Stimulated activated CD4-positive, alpha-beta T cell treated with anti-CD3 and anti-CD28 coated beads, Interleukin-2, amount 100 ng/mL, for 48 hours (primary cell): ENCODE data around the gene PRKAR2B.
"Not testable (repeated sequence)": the region's sequence is repeated elsewhere in the genome, so short reads cannot be mapped to it uniquely, and the experiment has no call there.

Experiments used
- DNase-seq, 2 donors: peaks; one replicate each; pipeline ENCODE4 v3.0.0-alpha.2; 2020

The PRKAR2B gene

DNA sequence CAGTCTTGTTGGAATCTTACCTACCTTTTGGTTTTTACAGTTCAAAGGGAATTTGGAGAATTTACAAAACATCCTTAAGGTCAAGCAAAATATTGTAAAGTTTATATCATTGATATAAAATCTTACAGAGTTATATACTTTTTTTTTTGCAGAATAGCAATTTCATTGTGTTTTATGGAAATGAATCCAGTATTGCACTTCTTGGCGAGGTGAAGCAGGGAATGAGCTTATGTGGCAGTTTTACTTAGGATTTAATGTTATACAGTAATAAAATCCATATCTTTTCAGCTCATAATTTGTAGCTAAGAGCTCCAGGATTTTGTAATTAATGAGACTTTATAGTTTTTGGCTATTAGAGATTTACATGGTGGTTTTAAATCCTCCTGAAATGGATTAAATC, 5.0 kb downstream of the PRKAR2B start:
- DNase-seq = no peak

DNA sequence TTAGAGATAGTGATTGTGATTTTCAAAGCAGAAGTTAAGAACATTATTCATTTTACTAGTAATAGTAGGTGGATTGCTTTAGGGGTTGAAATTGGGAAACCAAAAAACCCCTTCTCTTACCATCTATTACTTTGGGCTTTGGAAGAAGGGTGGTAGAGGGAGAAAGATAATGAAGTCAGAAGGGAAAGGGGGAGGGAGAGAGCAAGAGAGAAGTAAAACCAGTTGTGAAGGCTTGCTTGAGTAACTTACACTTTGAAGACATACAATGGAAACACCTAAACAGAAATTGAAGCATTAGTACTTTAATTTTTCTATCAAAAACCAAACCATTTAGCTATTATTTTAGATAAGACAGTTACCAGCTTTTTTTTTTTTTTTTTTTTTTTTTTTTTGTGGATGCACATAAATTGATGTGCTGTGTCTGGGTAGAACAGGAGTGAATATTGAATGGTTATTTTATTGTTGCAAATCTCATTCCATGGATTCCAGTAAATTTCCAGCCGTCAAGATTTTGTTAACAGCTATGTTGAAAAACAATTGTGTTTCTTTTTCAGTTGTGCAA, 5.5 kb downstream of the PRKAR2B start:
- DNase-seq = no peak

DNA sequence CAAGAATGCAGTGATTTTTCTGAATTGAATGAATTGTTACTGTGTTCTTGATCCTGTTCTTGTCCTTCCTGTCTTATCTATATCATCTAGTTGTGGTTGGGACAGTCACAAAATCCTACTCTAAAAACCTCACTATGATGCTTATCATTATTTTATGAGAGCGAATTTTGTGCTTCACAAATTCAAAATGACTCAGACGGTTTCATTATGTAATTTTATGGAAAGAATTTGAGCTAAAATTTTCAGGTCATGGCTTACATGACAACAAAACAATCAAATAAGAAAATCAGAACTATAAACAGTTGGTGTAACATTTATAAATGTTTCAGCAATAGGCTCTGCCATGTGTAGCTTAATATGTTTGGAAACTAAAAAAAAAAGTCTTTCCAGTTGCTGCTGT, 6.9 kb downstream of the PRKAR2B start:
- DNase-seq = no peak

DNA sequence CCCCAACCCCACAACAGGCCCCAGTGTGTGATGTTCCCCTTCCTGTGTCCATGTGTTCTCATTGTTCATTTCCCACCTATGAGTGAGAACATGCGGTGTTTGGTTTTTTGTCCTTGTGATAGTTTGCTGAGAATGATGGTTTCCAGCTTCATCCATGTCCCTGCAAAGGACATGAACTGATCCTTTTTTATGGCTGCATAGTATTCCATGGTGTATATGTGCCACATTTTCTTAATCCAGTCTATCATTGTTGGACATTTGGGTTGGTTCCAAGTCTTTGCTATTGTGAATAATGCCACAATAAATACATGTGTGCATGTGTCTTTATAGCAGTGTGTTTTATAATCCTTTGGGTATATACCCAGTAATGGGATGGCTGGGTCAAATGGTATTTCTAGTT, 10.5 kb downstream of the PRKAR2B start:
- DNase-seq = not testable (repeated sequence)

DNA sequence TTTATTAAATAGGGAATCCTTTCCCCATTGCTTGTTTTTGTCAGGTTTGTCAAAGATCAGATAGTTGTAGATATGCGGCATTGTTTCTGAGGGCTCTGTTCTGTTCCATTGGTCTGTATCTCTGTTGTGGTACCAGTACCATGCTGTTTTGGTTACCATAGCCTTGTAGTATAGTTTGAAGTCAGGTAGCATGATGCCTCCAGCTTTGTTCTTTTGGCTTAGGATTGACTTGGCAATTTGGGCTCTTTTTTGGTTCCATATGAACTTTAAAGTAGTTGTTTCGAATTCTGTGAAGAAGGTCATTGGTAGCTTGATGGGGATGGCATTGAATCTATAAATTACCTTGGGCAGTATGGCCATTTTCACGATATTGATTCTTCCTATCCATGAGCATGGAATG, 11.6 kb downstream of the PRKAR2B start:
- not testable (repeated sequence) for DNase-seq

DNA sequence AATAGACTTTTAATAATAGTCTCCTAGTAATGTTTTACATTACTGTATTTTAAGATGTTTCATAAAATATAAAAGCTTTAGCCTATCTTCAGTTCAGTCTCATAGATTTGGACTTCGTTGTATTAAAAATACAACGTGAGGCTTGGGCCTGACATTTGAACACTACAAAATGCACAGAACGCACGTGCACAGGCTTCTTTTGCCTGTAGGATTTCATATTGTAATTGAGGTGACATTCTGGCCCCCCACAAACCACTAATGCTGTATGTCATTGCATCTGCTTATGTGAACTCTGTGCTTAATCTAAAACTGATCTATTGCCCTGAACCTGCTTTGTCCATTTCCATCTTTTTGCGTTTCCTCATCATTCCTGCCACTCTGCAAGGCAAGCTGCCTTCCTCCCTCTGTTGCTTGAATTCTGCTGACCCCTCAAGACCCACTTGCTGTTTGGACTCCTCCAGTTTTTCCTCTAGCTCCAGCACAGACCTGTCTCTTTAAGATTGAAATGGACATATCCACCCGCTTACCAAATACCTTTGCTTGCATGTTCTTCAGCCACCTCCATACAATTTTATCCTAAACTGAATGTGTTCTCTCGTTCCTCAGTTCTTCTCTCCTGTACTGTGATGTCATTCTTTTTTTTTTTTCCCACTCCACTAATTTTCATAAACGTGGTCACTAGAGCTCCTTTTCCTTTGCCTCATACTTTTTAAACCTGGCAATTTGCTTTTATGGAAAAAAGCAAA, 12.4 kb downstream of the PRKAR2B start:
- DNase-seq = no peak

DNA sequence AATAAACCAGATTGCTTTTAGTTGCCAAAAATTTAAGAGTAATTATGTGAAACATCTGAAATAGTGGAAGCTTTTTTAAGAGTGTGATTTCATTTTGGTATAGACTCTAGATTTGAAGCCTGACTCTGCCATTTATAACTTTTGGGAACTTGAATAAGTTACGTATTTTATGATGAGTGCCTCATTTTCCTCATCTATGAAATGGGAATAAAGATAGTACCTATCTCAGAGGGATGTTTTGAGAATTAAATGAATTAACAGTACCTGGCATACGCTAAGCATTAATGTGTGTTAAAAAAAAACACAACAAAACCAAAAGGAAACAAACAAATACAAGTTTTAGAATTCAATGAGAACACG, 12.9 kb downstream of the PRKAR2B start:
- DNase-seq = no peak

DNA sequence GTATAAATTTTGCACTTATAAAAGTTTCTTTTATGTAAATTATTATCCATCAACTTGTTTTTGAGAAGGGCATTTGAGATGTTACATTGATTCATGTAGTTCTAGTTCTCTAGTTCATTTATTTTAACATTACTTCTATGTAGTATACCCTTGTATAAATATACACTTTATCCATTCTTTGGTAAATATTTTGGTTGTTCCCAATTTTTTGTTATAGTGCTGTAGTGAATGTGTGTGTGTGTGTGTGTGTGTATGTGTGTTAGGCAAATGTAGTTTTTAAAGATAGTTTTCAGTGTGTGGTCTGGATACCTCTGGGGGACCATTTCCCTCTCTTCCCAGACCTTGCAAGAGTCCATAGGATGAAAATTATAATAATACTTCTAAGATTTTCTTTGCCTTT, 15.0 kb downstream of the PRKAR2B start:
- DNase-seq = no peak

DNA sequence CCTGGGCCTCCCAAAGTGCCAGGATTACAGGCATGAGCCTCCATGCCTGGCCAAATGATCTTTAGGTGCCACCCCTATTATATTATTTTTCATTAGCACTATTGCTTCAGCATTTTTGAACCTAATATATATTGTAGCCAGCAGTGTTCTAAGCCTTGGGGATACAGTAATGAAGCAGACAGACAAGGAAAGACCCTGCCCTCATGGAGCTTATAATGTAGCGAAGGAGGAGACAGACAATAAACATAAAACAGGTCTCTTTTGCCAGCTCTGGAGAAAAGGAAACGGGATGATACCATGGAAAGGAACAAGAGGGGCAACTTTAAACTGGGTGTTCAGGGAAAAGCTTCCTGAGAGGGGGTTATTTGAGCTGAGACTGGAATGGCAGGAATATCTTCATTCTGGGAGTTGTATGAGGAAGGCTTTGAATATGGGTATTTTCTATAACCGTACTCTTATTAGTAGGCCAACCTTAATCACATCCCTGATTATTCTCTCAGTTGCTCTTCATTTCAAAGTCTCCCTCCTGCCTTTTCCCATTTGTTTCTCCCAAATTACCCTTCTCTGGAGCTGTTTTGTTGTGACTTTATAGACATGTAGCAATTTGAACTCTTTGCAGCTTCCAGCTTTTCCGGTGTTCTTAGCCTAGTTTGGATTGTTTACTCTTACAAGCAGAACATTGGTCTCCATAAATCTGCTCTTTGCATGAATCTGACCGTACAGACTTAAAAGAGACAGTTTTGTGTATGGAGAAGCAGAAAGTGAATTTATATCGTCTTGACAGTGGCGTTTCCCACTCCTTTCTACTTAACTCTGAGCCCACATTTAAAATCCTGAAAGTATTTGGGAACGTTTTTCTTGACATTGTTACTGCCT, 19.0 kb downstream of the PRKAR2B start:
- DNase-seq = no peak

DNA sequence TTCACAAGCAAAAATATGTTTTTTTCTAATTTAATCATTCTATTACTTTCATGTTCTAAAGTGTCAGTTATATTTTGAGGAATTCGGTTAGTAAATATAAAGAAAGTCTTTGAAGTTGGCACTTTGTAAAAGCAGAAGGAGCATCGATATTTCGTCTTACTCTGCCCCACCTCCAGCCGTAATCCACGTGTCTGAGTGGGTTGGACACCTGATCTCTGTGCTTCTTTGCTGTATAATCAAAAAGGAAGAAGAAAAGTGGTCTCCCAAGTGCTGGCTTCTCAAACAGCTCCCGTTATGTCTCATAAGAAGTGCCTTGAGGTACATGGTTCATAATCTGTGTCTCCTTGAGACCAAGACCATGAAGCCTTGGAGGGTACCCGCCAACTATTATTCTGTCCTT, 19.8 kb downstream of the PRKAR2B start:
- DNase-seq = no peak

DNA sequence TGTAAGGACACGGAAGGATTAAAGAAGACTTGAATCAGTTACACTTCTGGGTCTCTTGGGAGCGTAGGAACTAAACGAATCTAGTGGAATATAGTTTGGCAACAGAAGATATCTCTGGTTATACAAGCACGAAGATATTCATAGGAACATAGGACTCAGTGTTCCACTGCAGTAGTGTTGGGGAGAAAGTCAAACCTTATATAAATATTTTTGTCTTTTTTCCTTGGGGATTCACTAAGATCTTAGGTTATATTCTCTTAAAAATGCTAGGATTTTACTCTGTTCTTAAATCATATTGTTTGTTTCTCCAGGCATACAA, 21.4 kb downstream of the PRKAR2B start:
- no peak for DNase-seq

DNA sequence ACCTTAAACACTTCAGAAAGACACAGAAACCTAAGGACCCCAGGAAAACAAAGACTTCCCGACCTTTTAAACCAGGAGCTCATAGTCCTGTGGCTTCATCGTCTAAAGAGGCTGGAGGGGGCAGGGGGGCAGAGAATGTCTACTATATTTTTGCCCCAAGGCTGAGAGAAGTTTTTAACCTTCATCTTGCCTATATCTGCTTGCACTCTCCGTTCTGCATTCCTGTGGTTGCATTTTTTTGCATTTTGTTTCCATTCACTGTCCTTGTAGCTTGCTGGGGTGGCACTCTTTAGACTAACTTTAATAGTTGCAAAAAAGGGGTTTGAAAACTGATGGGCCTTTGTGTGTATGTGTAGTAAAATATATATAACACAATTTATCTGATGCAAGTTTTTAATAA, 23.7 kb downstream of the PRKAR2B start:
- no peak for DNase-seq

DNA sequence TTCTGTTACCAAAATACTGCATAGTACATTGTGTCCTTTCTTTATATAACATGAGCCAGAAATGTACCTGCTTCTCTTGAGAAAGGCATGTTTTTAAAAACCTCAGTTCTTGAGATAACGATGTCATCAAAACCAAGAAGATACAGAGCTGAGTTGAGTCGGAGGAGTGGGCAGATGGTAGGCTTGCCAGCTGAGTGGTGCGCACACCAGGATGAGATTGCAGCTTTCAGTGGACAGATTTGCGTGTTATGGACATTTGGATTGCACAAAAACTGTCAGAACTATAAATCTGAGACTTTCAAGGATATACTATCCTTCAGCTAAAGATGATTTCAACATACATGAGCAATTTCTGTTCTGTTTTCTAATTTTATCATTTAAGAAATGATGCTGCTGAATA, 25.0 kb downstream of the PRKAR2B start:
- no peak for DNase-seq

DNA sequence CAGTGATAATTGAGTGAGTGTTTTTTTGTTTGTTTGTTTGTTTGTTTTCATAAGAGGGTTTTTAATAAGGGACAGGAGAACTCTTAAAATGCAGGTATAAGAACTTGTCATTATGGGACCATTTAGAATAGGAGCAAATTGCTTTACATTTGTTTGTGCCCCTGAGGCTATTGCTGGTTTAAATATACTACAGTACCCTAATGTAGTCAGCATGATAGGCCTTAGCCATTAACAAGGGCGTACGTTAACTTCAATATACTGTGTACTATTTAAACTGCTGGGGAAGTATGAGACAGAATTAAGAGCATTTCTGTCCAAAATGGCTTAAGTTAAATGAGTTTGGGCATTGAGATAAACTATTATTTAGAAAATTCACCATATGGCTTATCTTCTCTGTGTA, 26.2 kb downstream of the PRKAR2B start:
- DNase-seq = no peak

DNA sequence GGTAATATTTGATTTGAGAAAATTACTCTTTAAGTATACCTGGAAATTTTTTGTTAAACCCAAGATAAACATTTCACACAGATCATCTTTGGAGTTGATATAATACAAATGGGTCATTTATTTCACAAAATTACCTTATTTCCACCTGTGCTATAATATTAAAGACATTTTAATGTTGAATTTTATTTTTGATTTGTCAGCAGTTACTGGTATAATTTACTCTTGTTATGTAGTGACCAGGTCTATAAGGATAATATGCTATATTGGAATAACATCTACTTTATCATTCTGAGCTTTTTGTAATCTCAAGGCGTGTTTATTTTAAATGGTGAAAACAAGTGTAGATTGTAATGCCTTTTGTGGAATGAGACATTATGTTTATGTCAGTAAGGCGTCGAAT, 26.6 kb downstream of the PRKAR2B start:
- DNase-seq = no peak

DNA sequence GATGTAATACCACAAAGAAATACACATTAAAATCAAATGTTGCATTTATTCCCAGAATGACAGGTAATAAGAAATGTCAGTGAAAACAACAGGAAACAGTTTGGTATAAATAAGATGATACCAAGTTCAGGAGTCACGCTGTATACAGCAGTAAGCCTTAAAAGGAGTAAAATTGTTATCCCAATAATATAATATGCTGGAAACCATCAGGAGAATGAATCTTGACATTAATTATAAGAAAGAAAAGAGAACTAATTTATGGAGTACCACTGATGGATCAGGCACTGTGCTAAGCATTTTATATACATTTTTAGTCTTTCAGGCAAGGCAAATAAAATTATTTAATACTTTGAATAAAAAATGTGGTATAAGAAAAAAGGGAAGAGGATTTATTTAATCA, 27.6 kb downstream of the PRKAR2B start:
- DNase-seq = no peak

DNA sequence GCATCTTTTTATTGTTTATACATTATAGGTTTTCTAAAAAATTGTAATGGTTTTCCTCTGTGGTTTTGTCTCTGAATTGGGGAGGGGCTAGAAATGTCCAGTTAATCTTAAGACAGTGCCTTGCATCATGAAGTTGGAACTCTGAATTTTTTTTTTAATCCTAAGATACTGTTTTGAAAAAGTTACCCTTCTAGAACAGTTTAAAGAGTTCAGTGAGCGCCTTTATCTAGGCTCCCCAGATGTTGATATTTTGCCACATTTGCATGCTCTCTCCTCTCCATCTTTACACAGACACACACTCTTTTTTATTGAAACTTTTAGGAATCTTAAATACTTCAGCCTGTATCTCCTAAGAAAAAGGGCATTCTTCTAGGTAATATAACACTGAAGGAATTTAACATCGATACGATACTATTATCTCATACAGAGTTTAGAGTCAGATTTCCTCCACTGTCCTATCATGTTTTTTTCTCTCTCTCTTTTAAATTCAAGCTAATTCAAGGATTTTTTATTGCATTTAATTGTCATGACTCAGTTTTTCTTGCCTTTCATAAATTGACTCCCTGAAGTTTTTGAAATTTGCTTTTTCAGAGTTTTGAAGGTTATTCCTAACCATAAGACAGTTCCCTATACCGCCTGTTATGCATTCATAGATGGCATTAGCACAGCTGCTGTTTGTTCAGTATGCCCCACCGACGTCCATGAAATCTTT, 31.5 kb downstream of the PRKAR2B start:
- no peak for DNase-seq

DNA sequence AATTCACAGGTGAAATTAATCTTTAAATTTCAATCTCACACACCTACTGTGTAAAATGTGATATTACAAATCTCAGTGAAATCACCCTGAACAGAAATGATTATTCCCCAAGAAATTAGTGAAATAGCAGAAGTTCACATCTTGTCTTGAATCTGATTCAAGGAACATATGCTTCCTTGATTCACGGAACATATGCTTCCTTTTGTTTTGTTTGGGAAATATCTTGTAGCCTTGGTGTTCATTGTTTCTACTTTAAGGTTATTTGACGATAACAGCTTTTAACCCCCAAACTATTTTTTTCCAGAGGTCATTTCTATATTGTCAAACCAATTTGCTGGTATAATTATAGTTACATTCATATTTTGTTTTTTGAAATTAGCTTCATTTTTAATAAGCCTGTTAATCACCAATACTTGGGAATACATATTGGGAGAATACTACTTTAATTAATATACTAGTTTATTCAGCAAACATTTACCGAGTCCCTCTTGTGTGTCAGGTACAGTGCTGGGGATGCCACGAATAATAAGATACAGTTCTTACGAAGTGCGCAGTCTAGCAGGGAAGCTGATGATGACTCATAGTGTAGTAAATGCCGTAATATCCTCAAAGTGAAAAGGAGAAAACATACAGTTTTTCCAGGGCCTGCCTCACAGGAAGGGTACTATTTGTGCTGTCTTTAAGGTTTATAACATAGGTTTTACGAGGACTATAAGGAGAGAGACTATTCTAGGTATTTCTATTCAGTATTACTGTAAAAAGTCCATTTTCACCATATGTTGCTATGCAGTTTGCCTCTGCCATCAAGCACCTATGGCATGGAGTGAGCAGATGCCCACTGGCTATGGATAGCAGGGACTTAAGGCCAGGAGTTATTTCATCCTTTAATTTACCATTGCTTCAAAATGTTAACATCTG, 32.5 kb downstream of the PRKAR2B start:
- DNase-seq = no peak

DNA sequence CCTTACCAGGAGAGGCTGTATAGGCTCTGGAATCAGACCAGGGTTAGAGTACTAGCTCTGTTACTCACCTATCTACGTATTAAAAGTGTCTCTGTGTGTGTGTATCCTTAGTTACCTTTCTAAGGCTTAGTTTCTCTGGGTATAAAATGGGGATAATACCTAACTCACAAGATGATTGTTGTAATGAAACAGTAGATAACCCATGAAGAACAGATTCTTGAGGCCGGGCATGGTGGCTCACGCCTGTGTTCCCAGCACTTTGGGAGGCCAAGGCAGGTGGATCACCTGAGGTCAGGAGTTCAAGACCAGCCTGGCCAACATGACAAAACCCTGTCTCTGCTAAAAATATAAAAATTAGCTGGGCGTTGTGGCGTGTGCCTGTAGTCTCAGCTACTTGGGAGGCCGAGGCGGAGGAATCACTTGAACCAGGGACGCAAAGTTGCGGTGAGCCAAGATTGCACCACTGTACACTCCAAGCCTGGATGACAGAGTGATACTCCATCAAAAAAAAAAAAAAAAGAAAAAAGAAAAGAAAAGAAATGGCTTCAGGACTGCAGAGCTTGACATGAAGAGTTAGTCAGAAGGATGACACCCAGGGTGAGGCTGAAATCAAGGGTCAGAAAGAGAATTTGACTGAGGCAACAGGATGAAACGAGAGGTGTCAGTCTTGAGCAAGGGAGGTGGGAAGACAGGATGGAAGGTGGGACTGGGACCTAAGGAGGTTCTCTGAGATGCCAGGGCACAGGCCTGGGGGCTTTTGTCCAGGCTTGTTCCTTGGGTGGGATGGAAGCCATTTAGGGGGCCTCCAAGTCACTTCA, 33.4 kb downstream of the PRKAR2B start:
- DNase-seq = no peak

DNA sequence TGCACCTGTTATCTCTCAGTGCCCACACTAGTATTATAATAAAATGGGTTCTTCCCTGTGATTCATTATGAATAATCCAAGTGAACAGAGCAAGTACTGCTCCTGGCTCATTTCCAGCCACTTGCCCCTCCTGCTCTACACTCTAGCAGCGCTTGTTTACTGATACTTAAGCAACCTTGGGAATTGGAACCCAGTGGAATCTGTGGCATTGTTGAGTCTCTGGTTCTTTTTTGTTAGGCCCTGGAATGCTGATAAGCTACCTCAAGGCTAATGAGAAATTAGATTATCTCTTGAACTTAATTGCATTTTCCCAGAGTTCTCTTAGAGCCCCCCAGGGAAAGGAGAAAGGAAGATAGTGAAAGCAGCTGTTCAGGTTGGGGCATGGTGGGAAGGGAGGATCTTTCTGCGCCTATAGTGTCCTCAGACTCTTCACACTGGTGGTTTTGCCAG, 34.0 kb downstream of the PRKAR2B start:
- no peak for DNase-seq

DNA sequence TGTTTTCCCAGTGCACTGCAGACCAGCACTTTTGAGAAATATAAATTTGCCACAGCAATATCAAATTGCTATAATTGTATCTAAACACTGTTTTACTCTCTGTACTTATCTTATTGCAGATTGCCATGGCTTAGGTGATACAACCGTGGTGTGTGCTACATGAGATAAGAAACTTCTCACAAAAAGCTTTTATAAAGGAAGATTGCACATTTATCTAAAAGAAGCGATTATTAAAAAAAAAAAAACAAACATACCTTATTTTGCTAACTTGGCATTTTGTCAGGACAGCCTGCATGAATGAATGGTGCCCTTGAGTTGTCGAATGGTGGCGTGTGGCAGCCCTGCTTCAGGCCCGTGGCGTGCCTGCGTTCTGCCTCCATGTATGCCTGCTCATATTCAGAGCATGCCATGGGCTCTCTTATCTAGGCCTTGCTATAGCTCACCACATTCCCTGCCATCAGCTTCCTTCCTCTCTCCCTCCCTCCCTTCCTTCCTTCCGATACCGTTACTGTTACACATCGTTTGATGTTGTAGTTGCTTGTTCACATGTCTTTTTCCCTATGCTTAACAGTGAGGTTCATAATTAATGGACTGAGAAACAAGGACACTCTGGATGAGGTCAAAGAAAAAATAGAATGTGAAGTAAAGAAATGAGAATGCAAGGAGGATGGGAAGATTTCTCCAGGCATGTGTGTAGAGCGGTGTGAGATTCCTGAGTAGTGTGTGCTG, 34.9 kb downstream of the PRKAR2B start:
- no peak for DNase-seq
